ENCODE measurements around the gene TAGLN2. TPM values are rescaled to one million over a fixed set of nuclear protein-coding genes. Genes with fewer than 3 reads are reported as not detected.

Gene TAGLN2
- total RNA-seq, 1 experiment from 2014 or later = 464 TPM

DNA sequence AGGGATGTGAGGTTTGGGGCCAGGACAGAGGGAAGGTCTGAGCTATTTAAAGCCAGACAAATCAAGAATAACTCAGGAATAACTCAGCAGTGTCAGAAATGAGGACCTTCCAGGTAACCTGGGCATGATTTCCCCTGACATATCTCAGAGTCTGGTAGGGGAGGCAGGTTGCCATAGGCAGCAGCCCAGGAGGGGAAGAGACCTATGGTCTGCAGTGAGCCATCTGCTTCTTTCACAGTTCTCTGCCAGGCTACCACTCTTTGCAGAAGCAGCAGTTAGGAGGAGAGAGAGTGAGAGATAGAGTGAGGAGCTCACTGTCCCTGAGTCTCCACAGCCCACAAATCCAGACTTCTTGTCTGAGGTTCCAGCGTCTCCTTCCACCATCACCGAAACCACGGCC lies 56.5 kb downstream of the TAGLN2 start:
- POLR2A ChIA-PET = interaction anchor here (0.7 to 9.6 kb wide), 10 partner anchors 11 to 162 kb away, joined by 3 to 82 read pairs (median 6); partner anchors contain the start of gene TAGLN2
- H3K36me3 Mint-ChIP-seq (ENCODE audit: insufficient read depth, unreplicated experiment) = no peaks in the 10 kb centered on the region
- DNase-seq (ENCODE audit: unreplicated experiment) = no peak
- peak overlapping the region; percentile 22 for H3K4me3 Mint-ChIP-seq (ENCODE audit: unreplicated experiment)
- BruUV-seq (replicated peaks) = no TSS peak
- H3K4me1 Mint-ChIP-seq (ENCODE audit: insufficient read depth, unreplicated experiment) = peaks cover 51% of the 10 kb centered on the region
- H3K27ac Mint-ChIP-seq (ENCODE audit: low read depth, unreplicated experiment) = peak overlapping the region; percentile 85
- intact Hi-C loops (cut with micrococcal nuclease) = no loop called here
- TF ChIP-seq, protein P1, sequence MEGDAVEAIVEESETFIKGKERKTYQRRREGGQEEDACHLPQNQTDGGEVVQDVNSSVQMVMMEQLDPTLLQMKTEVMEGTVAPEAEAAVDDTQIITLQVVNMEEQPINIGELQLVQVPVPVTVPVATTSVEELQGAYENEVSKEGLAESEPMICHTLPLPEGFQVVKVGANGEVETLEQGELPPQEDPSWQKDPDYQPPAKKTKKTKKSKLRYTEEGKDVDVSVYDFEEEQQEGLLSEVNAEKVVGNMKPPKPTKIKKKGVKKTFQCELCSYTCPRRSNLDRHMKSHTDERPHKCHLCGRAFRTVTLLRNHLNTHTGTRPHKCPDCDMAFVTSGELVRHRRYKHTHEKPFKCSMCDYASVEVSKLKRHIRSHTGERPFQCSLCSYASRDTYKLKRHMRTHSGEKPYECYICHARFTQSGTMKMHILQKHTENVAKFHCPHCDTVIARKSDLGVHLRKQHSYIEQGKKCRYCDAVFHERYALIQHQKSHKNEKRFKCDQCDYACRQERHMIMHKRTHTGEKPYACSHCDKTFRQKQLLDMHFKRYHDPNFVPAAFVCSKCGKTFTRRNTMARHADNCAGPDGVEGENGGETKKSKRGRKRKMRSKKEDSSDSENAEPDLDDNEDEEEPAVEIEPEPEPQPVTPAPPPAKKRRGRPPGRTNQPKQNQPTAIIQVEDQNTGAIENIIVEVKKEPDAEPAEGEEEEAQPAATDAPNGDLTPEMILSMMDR (IDR thresholded peaks at IDR 0.05; ENCODE audit: unreplicated experiment) = no peak
- no peaks in the 10 kb centered on the region for H3K9me3 Mint-ChIP-seq (ENCODE audit: unreplicated experiment)
- no peaks in the 10 kb centered on the region for H3K27me3 Mint-ChIP-seq (ENCODE audit: insufficient read depth, unreplicated experiment)
- CTCF ChIA-PET = interaction anchor here (0.9 to 10.4 kb wide), 9 partner anchors 9 to 707 kb away, joined by 3 to 146 read pairs (median 5); no protein-coding TSS in a partner anchor

Small RNAs within 50 kb of the gene (microRNA-seq; reads per million reads assigned to microRNA genes)
- not detected for gene MIR4259

Other genes starting within 250 kb of the TAGLN2 start
- gene CRP, start 210.9 kb downstream of the TAGLN2 start, total RNA-seq (2022) = 0.26 and 0.54 TPM in 2 replicates
- 119 and 178 TPM in 2 replicates for gene DUSP23, start 144.5 kb downstream of the TAGLN2 start, total RNA-seq (2022)
- gene FCRL6, start 123.1 kb downstream of the TAGLN2 start, total RNA-seq (2022) = not detected in 2 replicates
- gene SLAMF8, start 98.6 kb downstream of the TAGLN2 start, total RNA-seq (2022) = not detected in 2 replicates
- not detected in 2 replicates for gene VSIG8, start 62.9 kb downstream of the TAGLN2 start, total RNA-seq (2022)
- gene CFAP45, start 25.3 kb downstream of the TAGLN2 start, total RNA-seq (2022) = 0.32 and 0.40 TPM in 2 replicates
- 0.25 and 0.44 TPM in 2 replicates for gene IGSF9, start 20.1 kb upstream of the TAGLN2 start, total RNA-seq (2022)
- gene SLAMF9, start 28.7 kb upstream of the TAGLN2 start, total RNA-seq (2022) = not detected in 2 replicates
- 7.7 and 10.1 TPM in 2 replicates for gene PIGM, start 106.5 kb upstream of the TAGLN2 start, total RNA-seq (2022)
- not detected in 2 replicates for gene KCNJ10, start 144.7 kb upstream of the TAGLN2 start, total RNA-seq (2022)
- gene KCNJ9, start 156.0 kb upstream of the TAGLN2 start, total RNA-seq (2022) = 0.07 TPM in 1 of 2 replicates, not detected in the other
- 13.8 and 19.7 TPM in 2 replicates for gene IGSF8, start 173.1 kb upstream of the TAGLN2 start, total RNA-seq (2022)
- gene ATP1A2, start 190.3 kb upstream of the TAGLN2 start, total RNA-seq (2022) = 0.07 TPM in 1 of 2 replicates, not detected in the other
- gene ATP1A4, start 226.1 kb upstream of the TAGLN2 start, total RNA-seq (2022) = not detected in 2 replicates